ENCODE data around the gene FAM180B.

- TF ChIP-seq, protein P1, sequence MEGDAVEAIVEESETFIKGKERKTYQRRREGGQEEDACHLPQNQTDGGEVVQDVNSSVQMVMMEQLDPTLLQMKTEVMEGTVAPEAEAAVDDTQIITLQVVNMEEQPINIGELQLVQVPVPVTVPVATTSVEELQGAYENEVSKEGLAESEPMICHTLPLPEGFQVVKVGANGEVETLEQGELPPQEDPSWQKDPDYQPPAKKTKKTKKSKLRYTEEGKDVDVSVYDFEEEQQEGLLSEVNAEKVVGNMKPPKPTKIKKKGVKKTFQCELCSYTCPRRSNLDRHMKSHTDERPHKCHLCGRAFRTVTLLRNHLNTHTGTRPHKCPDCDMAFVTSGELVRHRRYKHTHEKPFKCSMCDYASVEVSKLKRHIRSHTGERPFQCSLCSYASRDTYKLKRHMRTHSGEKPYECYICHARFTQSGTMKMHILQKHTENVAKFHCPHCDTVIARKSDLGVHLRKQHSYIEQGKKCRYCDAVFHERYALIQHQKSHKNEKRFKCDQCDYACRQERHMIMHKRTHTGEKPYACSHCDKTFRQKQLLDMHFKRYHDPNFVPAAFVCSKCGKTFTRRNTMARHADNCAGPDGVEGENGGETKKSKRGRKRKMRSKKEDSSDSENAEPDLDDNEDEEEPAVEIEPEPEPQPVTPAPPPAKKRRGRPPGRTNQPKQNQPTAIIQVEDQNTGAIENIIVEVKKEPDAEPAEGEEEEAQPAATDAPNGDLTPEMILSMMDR (IDR thresholded peaks at IDR 0.05; ENCODE audit: low read depth, low read length, missing input control) = no peak
- TF ChIP-seq REST (IDR thresholded peaks at IDR 0.05) = no peak
- TF ChIP-seq YY1 (IDR thresholded peaks at IDR 0.05) = no peak
- TF ChIP-seq ZBTB33 (IDR thresholded peaks at IDR 0.05) = no peak
- TF ChIP-seq EGR1 (IDR thresholded peaks at IDR 0.05; ENCODE audit: low read depth in 2 of 2) = no peak
- no peak for TF ChIP-seq MAX (IDR thresholded peaks at IDR 0.05)
- TF ChIP-seq SP1 (IDR thresholded peaks at IDR 0.05) = no peak
- no peak for TF ChIP-seq TAF1 (conservative IDR thresholded peaks at IDR 0.05)
Observed at GRCh38 chr11:47591764-47592163, 5.3 kb downstream of the FAM180B start.
